ENCODE measurements around the gene SPARCL1.
A peak's percentile ranks its signal among the peaks of the same experiment; 100 is the strongest.

SPARCL1 gene

GRCh38 chr4:87465739-87466366 is 63.3 kb downstream of the SPARCL1 start (continued):
- TF ChIP-seq ZNF449 (tag by site-specific recombination; IDR thresholded peaks at IDR 0.05) = no peak
- TF ChIP-seq RBAK (tag by site-specific recombination; IDR thresholded peaks at IDR 0.05) = no peak

DNA sequence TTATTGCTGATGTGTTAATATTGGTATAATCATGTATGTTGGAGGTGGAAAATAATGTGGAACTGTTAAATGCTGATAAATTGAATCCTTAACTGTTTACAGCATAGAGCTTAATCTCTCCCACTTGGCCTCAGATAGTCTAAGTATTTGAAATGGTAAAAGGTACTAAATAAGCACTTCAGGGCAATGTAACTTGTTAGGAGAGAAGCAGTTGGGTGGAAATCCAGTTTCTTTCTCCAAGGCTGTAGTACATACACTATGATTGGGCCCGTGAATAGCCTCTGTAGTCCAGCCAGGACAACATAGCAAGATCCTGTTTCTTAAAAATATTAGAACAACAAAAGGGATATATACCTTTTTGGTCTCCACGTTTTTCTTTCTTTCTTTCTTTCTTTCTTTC is 67.1 kb downstream of the SPARCL1 start:
- Histone ChIP-seq H3K4me1 (ENCODE audit: control insufficient read depth, insufficient read depth, low read length) (0 out of 2 replicates have a peak, but pooled peaks cover 2% of the 10 kb centered on the region), H3K4me3 (ENCODE audit: low read depth, low read length) (no peak overlapping the region), H3K9me3 (ENCODE audit: control insufficient read depth, insufficient read depth, low read depth, low read length) (no peaks in the 10 kb centered on the region), H3K27ac (ENCODE audit: extremely low read depth, low read depth, low read length) (no peak overlapping the region), H3K36me3 (ENCODE audit: control insufficient read depth in 2 of 2, insufficient read depth in 1 of 2, low read length in 2 of 2) (peaks cover 0 to 16% of the 10 kb centered on the region in 2 experiments; a peak in 1 of 3 replicates)
- ChIA-PET POLR2A (no interaction called here), CTCF (interaction anchor here (0.7 to 1.0 kb wide), 2 partner anchors 108 to 311 kb away, joined by 3 read pairs; no protein-coding TSS in a partner anchor)
- TF ChIP-seq IKZF3 (tag by site-specific recombination; IDR thresholded peaks at IDR 0.05) = no peak
- TF ChIP-seq ZNF530 (tag by site-specific recombination; IDR thresholded peaks at IDR 0.05; ENCODE audit: low read depth) = no peak
- TF ChIP-seq ZNF585B (tag by site-specific recombination; IDR thresholded peaks at IDR 0.05) = no peak
- no peak for TF ChIP-seq SCRT2 (tag by site-specific recombination; IDR thresholded peaks at IDR 0.05)
- TF ChIP-seq ZNF404 (tag by site-specific recombination; IDR thresholded peaks at IDR 0.05) = no peak
- TF ChIP-seq ZNF488 (tag by site-specific recombination; IDR thresholded peaks at IDR 0.05) = no peak
- no peak for TF ChIP-seq ZNF19 (tag by site-specific recombination; IDR thresholded peaks at IDR 0.05; ENCODE audit: low read depth)
- no peak for TF ChIP-seq ZNF174 (tag by site-specific recombination; IDR thresholded peaks at IDR 0.05)

GRCh38 chr4:87461281-87461700 is 67.9 kb downstream of the SPARCL1 start:
- ChIA-PET POLR2A (no interaction called here), CTCF (interaction anchor here (0.6 to 1.0 kb wide), 3 partner anchors 108 to 562 kb away, joined by 3 read pairs; no protein-coding TSS in a partner anchor)
- Histone ChIP-seq H3K4me1 (ENCODE audit: control insufficient read depth, insufficient read depth, low read length) (0 out of 2 replicates have a peak, but pooled peaks cover 2% of the 10 kb centered on the region), H3K27ac (ENCODE audit: extremely low read depth, low read depth, low read length) (no peak overlapping the region), H3K36me3 (ENCODE audit: control insufficient read depth in 2 of 2, insufficient read depth in 1 of 2, low read length in 2 of 2) (peaks cover 0 to 16% of the 10 kb centered on the region in 2 experiments; a peak in 1 of 3 replicates), H3K4me3 (ENCODE audit: low read depth, low read length) (no peak overlapping the region), H3K9me3 (ENCODE audit: control insufficient read depth, insufficient read depth, low read depth, low read length) (no peaks in the 10 kb centered on the region)
- TF ChIP-seq OSR2 (tag by site-specific recombination; IDR thresholded peaks at IDR 0.05) (no peak), PRDM4 (tag by site-specific recombination; IDR thresholded peaks at IDR 0.05) (0 out of 2 replicates have a peak, but pooled peaks have one; percentile 32), ZFP3 (tag by site-specific recombination; IDR thresholded peaks at IDR 0.05; ENCODE audit: low read depth) (no peak), ZNF175 (tag by site-specific recombination; IDR thresholded peaks at IDR 0.05) (no peak), ATF2 (tag by site-specific recombination; IDR thresholded peaks at IDR 0.05; ENCODE audit: low read depth) (no peak), TRIM28 (IDR thresholded peaks at IDR 0.05; ENCODE audit: borderline replicate concordance, low read length) (no peak), ZNF16 (tag by site-specific recombination; IDR thresholded peaks at IDR 0.05; ENCODE audit: low read depth) (no peak)
- TF ChIP-seq, protein P1, sequence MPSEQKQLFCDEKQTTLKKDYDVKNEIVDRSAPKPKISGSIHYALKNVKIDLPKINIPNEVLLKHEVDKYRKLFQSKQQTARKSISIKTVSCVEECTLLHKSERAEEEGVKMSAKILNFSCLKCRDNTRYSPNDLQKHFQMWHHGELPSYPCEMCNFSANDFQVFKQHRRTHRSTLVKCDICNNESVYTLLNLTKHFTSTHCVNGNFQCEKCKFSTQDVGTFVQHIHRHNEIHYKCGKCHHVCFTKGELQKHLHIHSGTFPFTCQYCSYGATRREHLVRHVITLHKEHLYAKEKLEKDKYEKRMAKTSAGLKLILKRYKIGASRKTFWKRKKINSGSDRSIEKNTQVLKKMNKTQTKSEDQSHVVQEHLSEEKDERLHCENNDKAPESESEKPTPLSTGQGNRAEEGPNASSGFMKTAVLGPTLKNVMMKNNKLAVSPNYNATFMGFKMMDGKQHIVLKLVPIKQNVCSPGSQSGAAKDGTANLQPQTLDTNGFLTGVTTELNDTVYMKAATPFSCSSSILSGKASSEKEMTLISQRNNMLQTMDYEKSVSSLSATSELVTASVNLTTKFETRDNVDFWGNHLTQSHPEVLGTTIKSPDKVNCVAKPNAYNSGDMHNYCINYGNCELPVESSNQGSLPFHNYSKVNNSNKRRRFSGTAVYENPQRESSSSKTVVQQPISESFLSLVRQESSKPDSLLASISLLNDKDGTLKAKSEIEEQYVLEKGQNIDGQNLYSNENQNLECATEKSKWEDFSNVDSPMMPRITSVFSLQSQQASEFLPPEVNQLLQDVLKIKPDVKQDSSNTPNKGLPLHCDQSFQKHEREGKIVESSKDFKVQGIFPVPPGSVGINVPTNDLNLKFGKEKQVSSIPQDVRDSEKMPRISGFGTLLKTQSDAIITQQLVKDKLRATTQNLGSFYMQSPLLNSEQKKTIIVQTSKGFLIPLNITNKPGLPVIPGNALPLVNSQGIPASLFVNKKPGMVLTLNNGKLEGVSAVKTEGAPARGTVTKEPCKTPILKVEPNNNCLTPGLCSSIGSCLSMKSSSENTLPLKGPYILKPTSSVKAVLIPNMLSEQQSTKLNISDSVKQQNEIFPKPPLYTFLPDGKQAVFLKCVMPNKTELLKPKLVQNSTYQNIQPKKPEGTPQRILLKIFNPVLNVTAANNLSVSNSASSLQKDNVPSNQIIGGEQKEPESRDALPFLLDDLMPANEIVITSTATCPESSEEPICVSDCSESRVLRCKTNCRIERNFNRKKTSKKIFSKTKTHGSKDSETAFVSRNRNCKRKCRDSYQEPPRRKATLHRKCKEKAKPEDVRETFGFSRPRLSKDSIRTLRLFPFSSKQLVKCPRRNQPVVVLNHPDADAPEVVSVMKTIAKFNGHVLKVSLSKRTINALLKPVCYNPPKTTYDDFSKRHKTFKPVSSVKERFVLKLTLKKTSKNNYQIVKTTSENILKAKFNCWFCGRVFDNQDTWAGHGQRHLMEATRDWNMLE (tag by site-specific recombination; conservative IDR thresholded peaks at IDR 0.05; ENCODE audit: low read depth) = no peak
- TF ChIP-seq, protein P2, sequence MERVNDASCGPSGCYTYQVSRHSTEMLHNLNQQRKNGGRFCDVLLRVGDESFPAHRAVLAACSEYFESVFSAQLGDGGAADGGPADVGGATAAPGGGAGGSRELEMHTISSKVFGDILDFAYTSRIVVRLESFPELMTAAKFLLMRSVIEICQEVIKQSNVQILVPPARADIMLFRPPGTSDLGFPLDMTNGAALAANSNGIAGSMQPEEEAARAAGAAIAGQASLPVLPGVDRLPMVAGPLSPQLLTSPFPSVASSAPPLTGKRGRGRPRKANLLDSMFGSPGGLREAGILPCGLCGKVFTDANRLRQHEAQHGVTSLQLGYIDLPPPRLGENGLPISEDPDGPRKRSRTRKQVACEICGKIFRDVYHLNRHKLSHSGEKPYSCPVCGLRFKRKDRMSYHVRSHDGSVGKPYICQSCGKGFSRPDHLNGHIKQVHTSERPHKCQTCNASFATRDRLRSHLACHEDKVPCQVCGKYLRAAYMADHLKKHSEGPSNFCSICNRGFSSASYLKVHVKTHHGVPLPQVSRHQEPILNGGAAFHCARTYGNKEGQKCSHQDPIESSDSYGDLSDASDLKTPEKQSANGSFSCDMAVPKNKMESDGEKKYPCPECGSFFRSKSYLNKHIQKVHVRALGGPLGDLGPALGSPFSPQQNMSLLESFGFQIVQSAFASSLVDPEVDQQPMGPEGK (tag by site-specific recombination; IDR thresholded peaks at IDR 0.05) = no peak

All from HEK293 (cell line).